ENCODE results near the gene VN1R5.

GRCh38 chr1:247277191-247277590 is 21.3 kb downstream of the VN1R5 start:
- TF ChIP-seq CTCF (IDR thresholded peaks at IDR 0.05; ENCODE audit: low read depth, low read length) (no peak), POLR2A (IDR thresholded peaks at IDR 0.05; ENCODE audit: extremely low read depth, insufficient read length) (no peak)
